ENCODE measurements around the gene ADAM15.

DNA sequence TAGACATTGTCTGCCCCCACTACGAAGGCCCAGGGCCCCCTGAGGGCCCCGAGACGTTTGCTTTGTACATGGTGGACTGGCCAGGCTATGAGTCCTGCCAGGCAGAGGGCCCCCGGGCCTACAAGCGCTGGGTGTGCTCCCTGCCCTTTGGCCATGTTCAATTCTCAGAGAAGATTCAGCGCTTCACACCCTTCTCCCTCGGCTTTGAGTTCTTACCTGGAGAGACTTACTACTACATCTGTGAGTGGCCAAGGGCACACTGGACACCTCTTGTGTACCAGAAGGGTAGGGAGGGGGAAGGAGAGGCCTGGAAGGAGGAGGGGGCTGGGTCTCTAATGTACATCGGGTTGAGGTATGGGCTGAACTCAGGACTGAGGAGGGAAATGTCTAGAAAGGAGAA is 15.7 kb downstream of the ADAM15 start:
- TF ChIP-seq POLR2AphosphoS5 (IDR thresholded peaks at IDR 0.05), result no peak
- TF ChIP-seq, protein P1, sequence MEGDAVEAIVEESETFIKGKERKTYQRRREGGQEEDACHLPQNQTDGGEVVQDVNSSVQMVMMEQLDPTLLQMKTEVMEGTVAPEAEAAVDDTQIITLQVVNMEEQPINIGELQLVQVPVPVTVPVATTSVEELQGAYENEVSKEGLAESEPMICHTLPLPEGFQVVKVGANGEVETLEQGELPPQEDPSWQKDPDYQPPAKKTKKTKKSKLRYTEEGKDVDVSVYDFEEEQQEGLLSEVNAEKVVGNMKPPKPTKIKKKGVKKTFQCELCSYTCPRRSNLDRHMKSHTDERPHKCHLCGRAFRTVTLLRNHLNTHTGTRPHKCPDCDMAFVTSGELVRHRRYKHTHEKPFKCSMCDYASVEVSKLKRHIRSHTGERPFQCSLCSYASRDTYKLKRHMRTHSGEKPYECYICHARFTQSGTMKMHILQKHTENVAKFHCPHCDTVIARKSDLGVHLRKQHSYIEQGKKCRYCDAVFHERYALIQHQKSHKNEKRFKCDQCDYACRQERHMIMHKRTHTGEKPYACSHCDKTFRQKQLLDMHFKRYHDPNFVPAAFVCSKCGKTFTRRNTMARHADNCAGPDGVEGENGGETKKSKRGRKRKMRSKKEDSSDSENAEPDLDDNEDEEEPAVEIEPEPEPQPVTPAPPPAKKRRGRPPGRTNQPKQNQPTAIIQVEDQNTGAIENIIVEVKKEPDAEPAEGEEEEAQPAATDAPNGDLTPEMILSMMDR (IDR thresholded peaks at IDR 0.05), result no peak
